ENCODE results near the gene GNL1.
"Not testable (repeated sequence)": the region's sequence is repeated elsewhere in the genome, so short reads cannot be mapped to it uniquely, and the experiment has no call there.

Gene GNL1

DNA sequence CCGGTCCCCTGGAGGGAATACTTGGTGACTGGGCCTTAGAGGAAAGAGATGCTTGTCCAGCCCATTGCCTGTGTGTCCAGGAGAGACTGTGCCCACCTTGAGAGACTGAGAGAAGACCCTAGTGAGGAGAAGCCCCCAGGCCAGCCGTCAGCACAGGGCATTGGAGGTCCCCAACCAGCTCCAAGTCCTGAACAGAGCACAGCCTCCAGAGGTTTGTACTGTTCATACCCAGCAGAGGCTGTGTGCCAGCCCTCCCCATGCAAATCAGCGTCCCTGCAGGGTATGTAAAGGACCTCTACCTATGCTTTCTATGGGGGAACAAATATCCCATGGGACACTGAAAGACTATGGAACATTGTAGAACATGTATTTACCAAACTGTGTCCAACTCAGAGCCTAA is 58.6 kb downstream of the GNL1 start:
- TF ChIP-seq, protein P1, sequence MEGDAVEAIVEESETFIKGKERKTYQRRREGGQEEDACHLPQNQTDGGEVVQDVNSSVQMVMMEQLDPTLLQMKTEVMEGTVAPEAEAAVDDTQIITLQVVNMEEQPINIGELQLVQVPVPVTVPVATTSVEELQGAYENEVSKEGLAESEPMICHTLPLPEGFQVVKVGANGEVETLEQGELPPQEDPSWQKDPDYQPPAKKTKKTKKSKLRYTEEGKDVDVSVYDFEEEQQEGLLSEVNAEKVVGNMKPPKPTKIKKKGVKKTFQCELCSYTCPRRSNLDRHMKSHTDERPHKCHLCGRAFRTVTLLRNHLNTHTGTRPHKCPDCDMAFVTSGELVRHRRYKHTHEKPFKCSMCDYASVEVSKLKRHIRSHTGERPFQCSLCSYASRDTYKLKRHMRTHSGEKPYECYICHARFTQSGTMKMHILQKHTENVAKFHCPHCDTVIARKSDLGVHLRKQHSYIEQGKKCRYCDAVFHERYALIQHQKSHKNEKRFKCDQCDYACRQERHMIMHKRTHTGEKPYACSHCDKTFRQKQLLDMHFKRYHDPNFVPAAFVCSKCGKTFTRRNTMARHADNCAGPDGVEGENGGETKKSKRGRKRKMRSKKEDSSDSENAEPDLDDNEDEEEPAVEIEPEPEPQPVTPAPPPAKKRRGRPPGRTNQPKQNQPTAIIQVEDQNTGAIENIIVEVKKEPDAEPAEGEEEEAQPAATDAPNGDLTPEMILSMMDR (IDR thresholded peaks at IDR 0.05), result no peak

DNA sequence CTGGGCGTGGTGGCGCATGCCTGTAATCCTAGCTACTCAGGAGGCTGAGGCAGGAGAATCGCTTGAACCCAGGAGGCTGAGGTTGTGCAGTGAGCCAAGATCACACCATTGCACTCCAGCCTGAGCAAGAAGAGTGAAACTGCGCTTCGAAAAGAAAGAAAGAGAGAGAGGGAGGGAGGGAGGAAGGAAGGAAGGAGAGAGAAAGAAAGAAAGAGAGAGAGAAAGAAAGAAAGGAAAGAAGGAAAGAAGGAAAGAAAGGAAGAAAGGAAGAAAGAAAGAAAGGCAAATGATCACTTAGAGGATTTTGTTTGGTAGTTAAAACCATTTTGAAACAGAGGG is 59.1 kb downstream of the GNL1 start:
- H3K9ac ChIP-seq; H3K27me3 ChIP-seq (ENCODE audit: control insufficient read depth, insufficient read depth, low read length); H3K79me2 ChIP-seq; H3K4me3 ChIP-seq (ENCODE audit: low read depth, low read length); H3K4me2 ChIP-seq (ENCODE audit: low read length); H2AFZ ChIP-seq; H3K27ac ChIP-seq; H3K9me3 ChIP-seq (ENCODE audit: control insufficient read depth, low read length); H3K36me3 ChIP-seq (ENCODE audit: control insufficient read depth, insufficient read depth, low read length); H3K4me1 ChIP-seq: not testable (repeated sequence)

More for the DNA sequence above, 58.6 kb downstream of the GNL1 start:
- Histone ChIP-seq H3K36me3 (ENCODE audit: control insufficient read depth, insufficient read depth, low read length) (no peaks in the 10 kb centered on the region), H3K9ac (no peak overlapping the region), H3K4me2 (ENCODE audit: low read length) (no peak overlapping the region), H3K27me3 (ENCODE audit: control insufficient read depth, insufficient read depth, low read length) (no peaks in the 10 kb centered on the region), H2AFZ (no peak overlapping the region), H3K4me3 (ENCODE audit: low read depth, low read length) (no peak overlapping the region), H3K27ac (no peak overlapping the region), H3K9me3 (ENCODE audit: control insufficient read depth, low read length) (no peaks in the 10 kb centered on the region), H3K4me1 (no peaks in the 10 kb centered on the region), H3K79me2 (no peaks in the 10 kb centered on the region)

DNA sequence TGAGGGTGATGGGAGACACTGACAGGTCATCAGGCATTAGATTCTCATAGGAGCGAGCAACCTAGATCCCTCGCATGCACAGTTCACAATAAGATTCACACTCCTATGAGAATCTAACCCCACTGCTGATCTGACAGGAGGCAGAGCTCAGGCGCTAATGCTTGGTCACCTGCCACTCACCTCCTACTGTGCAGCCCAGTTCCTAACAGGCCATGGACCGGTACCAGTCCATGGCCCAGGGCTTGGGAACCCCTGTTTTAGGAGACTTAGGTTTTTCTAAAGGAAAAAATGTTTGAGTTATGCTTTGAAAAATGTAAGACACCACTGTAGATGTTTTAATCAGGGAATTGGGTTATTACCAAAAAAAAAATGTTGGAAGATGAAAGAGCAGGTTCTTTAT is 60.3 kb downstream of the GNL1 start:
- Histone ChIP-seq H3K4me3 (ENCODE audit: low read depth, low read length) (no peak overlapping the region), H3K9me3 (ENCODE audit: control insufficient read depth, low read length) (no peaks in the 10 kb centered on the region), H3K79me2 (no peaks in the 10 kb centered on the region), H3K9ac (no peak overlapping the region), H3K36me3 (ENCODE audit: control insufficient read depth, insufficient read depth, low read length) (no peaks in the 10 kb centered on the region), H3K27me3 (ENCODE audit: control insufficient read depth, insufficient read depth, low read length) (no peaks in the 10 kb centered on the region), H3K4me1 (no peaks in the 10 kb centered on the region), H3K4me2 (ENCODE audit: low read length) (no peak overlapping the region), H2AFZ (no peak overlapping the region), H3K27ac (no peak overlapping the region)
- TF ChIP-seq, protein P1 (IDR thresholded peaks at IDR 0.05), result no peak

DNA sequence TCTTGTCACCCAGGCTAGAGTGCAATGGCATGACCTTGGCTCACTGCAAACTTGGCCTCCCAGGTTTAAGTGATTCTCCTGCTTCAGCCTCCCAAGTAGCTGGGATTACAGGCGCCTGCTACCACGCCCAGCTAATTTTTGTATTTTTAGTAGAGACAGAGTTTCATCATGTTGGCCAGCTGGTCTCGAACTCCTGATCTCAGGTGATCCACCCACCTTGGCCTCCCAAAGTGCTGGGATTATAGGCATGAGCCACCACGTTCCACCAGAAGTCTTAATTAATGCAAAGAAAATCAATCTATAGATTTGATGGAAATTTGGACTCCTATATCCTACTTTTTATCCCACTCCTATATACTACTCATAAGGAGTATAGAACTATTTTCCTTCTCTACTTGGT is 61.2 kb downstream of the GNL1 start:
- H3K4me1 ChIP-seq; H3K9me3 ChIP-seq (ENCODE audit: control insufficient read depth, low read length); H3K27me3 ChIP-seq (ENCODE audit: control insufficient read depth, insufficient read depth, low read length); H3K9ac ChIP-seq; H3K27ac ChIP-seq; H3K79me2 ChIP-seq; H2AFZ ChIP-seq; H3K4me3 ChIP-seq (ENCODE audit: low read depth, low read length); H3K4me2 ChIP-seq (ENCODE audit: low read length); H3K36me3 ChIP-seq (ENCODE audit: control insufficient read depth, insufficient read depth, low read length): not testable (repeated sequence)

DNA sequence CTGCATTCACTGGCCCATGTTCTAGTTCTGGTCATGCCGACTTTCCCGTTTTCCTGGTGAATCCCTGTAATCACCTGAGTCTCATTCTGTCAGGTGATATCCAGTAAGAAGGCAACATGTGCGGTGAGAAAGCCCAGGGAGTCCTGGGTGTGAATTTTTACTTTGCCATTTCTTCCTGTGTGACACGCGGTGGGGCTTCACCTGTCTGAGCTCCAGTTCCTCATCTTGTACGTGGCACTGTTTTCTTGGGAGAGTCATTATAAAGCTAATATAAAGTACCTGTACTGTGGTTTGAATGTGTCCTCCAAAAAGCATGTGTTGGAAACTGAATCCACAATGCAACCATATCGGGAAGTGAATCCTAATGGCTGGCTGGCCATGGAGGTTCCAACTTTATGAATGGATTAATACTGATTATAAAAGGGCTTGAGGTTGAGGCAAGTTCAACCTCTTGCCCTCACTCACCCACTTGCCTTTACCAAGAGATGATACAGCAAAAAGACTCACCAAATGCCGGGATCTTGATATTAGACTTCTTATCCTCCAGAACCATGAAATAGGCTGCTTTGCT is 61.9 kb downstream of the GNL1 start:
- TF ChIP-seq, protein P1 (IDR thresholded peaks at IDR 0.05), result no peak
- H3K27ac ChIP-seq, result no peak overlapping the region
- no peaks in the 10 kb centered on the region for H3K4me1 ChIP-seq
- H3K4me2 ChIP-seq (ENCODE audit: low read length), result no peak overlapping the region
- no peak overlapping the region for H2AFZ ChIP-seq
- no peak overlapping the region for H3K9ac ChIP-seq
- no peaks in the 10 kb centered on the region for H3K79me2 ChIP-seq
- H3K9me3 ChIP-seq (ENCODE audit: control insufficient read depth, low read length), result no peaks in the 10 kb centered on the region
- H3K4me3 ChIP-seq (ENCODE audit: low read depth, low read length), result no peak overlapping the region
- H3K36me3 ChIP-seq (ENCODE audit: control insufficient read depth, insufficient read depth, low read length), result no peaks in the 10 kb centered on the region
- no peaks in the 10 kb centered on the region for H3K27me3 ChIP-seq (ENCODE audit: control insufficient read depth, insufficient read depth, low read length)

DNA sequence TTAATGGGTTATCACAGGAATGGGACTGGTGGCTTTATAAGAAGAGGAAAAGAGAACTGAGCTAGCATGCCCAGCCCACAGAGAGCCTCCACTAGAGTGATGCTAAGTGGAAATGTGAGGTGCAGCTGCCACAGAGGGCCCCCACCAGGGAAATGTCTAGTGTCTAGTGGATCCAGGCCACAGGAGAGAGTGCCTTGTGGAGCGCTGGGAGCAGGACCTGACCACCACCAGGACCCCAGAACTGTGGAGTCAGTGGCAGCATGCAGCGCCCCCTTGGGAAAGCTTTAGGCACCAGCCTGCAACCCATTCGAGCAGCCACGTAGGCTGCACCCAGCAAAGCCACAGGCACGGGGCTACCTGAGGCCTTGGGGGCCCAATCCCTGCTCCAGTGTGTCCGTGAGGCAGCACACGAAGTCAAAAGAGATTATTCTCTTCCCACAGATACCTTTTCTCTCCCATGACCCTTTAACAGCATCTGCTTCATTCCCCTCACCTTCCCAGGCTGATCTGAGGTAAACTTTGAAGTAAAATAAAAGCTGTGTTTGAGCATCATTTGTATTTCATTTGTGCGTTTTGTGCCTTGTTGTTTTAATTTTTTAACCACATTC is 62.5 kb downstream of the GNL1 start:
- TF ChIP-seq, protein P1 (IDR thresholded peaks at IDR 0.05), result no peak
- no peak overlapping the region for H3K4me3 ChIP-seq (ENCODE audit: low read depth, low read length)
- no peaks in the 10 kb centered on the region for H3K9me3 ChIP-seq (ENCODE audit: control insufficient read depth, low read length)
- H3K36me3 ChIP-seq (ENCODE audit: control insufficient read depth, insufficient read depth, low read length), result no peaks in the 10 kb centered on the region
- no peaks in the 10 kb centered on the region for H3K4me1 ChIP-seq
- no peaks in the 10 kb centered on the region for H3K79me2 ChIP-seq
- no peak overlapping the region for H2AFZ ChIP-seq
- H3K27me3 ChIP-seq (ENCODE audit: control insufficient read depth, insufficient read depth, low read length), result no peaks in the 10 kb centered on the region
- H3K27ac ChIP-seq, result no peak overlapping the region
- no peak overlapping the region for H3K9ac ChIP-seq
- H3K4me2 ChIP-seq (ENCODE audit: low read length), result no peak overlapping the region
